Tibial nerve (tissue), 4 donors: ENCODE measurements around the gene DEGS1. TPM values are rescaled to one million over a fixed set of nuclear protein-coding genes. Genes with fewer than 3 reads are reported as not detected.

Experiments used
- DNase-seq, 2 donors: peaks; one replicate each; pipeline ENCODE4 v3.0.0-alpha.2; 2019; ENCODE audit warnings: low spot score in 2 of 2
- H3K27ac ChIP-seq, 4 donors: fragments of 200-600 bp; sonication (generic) in 3 of 4; one replicate each; pipeline ENCODE4 v1.5.1; 2017 to 2019; ENCODE audit warnings: mild to moderate bottlenecking in 1 of 4
- H3K27me3 ChIP-seq, 2 donors: fragments of 200-600 bp; sonication (generic) in 1 of 2; one replicate each; pipeline versions ENCODE4 v1.5.1 to v1.6.0; 2017 to 2019
- H3K36me3 ChIP-seq, 3 donors: fragments of 200-600 bp; sonication (generic); one replicate each; pipeline ENCODE4 v1.5.1; 2018 to 2019
- H3K4me1 ChIP-seq, 4 donors: fragments of 200-600 bp; sonication (generic) in 3 of 4; one replicate each; pipeline ENCODE4 v1.5.1; 2017 to 2019
- H3K4me3 ChIP-seq, 4 donors: fragments of 200-600 bp; sonication (generic) in 3 of 4; one replicate each; pipeline ENCODE4 v1.5.1; 2017 to 2019; ENCODE audit warnings: mild to moderate bottlenecking in 1 of 4, moderate library complexity in 1 of 4
- H3K9me3 ChIP-seq, 4 donors: fragments of 200-600 bp; sonication (generic) in 3 of 4; one replicate each; pipeline ENCODE4 v1.5.1; 2017 to 2019
- EP300 ChIP-seq, 2 donors: sonication (generic); formaldehyde crosslinking; IDR thresholded peaks; one replicate each; pipeline ENCODE4 v1.6.1; 2017; ENCODE audit warnings: antibody characterized with exemption in 2 of 2, mild to moderate bottlenecking in 1 of 2
- POLR2A ChIP-seq, 2 donors: fragments of 450-650 bp; IDR thresholded peaks; one replicate each; pipeline ENCODE4 v1.6.1; 2017; ENCODE audit warnings: antibody characterized with exemption in 2 of 2, mild to moderate bottlenecking in 2 of 2, moderate library complexity in 2 of 2
- WGBS, 2 donors: methylation state at CpG; one replicate each; pipeline ENCODE4 v1.1.5; 2018; 5-methylcytosine and 5-hydroxymethylcytosine counted together
- total RNA-seq, 4 donors: library from RNA; depleted of rRNA; stranded (reverse); fragments of >200 nt; gene quantifications; one replicate each; pipeline ENCODE4 v1.1.0, GENCODE V29; 2016
- TF ChIP-seq, protein P1 (sequence below), 5 experiments: fragments of 200-600 bp in 3 of 5; fragments of 450-650 bp in 2 of 5; sonication (generic) in 3 of 5; IDR thresholded peaks; one replicate each; pipeline ENCODE4 v1.5.1; 2016 to 2019; ENCODE audit warnings: antibody characterized with exemption in 5 of 5, mild to moderate bottlenecking in 3 of 5, moderate library complexity in 2 of 5

Gene DEGS1
- total RNA-seq, 4 donors from 2014 or later, result 59.1 to 108 (median 76.7) TPM

DNA sequence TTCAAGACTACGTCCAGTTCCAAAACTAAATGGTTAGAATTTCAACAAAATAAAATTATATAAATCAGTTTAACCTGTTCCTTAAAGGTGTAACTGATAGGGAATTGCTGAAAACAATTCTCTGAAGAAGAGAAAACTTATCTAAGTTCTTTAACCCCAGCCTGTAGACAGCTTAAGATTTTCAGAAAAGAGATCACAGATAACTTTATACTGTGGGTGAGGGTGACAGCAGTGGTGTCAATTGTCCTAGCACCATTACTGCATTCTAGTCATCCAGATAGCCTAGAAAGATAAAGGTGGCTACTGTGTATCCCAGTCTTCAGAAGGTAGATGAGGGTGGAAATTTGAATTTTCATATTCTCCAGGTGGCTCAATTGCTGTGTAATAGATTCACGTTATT lies 19.7 kb upstream of the DEGS1 start:
- Histone ChIP-seq H3K27me3 (no peaks in the 10 kb centered on the region), H3K9me3 (no peaks in the 10 kb centered on the region), H3K27ac (no peak overlapping the region), H3K36me3 (peaks cover 0 to 33% (median 0%) of the 10 kb centered on the region in 3 donors), H3K4me1 (no peaks in the 10 kb centered on the region), H3K4me3 (no peak overlapping the region)
- no peak for DNase-seq
- WGBS, 2 donors, result 60 to 69% methylated on average over 2 of the region's 2 CpGs
- TF ChIP-seq, protein P1, sequence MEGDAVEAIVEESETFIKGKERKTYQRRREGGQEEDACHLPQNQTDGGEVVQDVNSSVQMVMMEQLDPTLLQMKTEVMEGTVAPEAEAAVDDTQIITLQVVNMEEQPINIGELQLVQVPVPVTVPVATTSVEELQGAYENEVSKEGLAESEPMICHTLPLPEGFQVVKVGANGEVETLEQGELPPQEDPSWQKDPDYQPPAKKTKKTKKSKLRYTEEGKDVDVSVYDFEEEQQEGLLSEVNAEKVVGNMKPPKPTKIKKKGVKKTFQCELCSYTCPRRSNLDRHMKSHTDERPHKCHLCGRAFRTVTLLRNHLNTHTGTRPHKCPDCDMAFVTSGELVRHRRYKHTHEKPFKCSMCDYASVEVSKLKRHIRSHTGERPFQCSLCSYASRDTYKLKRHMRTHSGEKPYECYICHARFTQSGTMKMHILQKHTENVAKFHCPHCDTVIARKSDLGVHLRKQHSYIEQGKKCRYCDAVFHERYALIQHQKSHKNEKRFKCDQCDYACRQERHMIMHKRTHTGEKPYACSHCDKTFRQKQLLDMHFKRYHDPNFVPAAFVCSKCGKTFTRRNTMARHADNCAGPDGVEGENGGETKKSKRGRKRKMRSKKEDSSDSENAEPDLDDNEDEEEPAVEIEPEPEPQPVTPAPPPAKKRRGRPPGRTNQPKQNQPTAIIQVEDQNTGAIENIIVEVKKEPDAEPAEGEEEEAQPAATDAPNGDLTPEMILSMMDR (IDR thresholded peaks at IDR 0.05), result no peak
- TF ChIP-seq POLR2A (IDR thresholded peaks at IDR 0.05) (no peak), EP300 (IDR thresholded peaks at IDR 0.05) (no peak)

DNA sequence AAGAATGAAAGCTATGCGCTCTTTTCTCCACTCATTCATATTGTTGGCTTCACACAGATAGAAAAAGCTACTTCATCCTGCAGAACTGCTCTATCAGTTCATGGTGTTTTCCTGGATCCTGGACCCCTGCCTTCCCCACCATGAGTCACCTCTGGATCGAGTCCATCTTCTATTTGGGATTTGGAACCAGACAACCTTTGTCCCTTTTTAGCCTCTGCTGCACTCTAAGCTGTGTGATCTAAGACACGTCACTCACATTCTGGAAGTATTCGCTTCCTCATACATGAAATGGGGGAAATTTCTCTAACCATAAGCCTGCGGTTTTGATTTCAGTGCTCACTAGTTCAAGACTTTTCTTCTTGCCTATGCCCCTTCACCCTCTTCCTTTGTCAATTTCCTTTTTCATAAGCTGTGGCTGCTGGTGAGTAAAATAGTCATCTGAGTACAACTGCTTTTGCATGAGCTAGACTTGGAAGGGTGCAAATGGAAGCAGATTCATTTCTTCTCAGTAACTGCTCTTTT lies 14.1 kb upstream of the DEGS1 start:
- DNase-seq, result no peak
- Histone ChIP-seq H3K4me1 (peaks cover 0 to 12% (median 10%) of the 10 kb centered on the region in 4 donors), H3K27me3 (no peaks in the 10 kb centered on the region), H3K27ac (peak overlapping the region in 3 of 4 donors; percentile 19 to 67 (median 20)), H3K4me3 (no peak overlapping the region), H3K9me3 (no peaks in the 10 kb centered on the region), H3K36me3 (no peaks in the 10 kb centered on the region)
- 32% methylated on average over 5 of the region's 5 CpGs for WGBS, 2 donors
- no peak for TF ChIP-seq POLR2A (IDR thresholded peaks at IDR 0.05)
- TF ChIP-seq EP300 (IDR thresholded peaks at IDR 0.05), result peak in 1 of 2 donors; percentile 24
- TF ChIP-seq, protein P1 (IDR thresholded peaks at IDR 0.05), result no peak

DNA sequence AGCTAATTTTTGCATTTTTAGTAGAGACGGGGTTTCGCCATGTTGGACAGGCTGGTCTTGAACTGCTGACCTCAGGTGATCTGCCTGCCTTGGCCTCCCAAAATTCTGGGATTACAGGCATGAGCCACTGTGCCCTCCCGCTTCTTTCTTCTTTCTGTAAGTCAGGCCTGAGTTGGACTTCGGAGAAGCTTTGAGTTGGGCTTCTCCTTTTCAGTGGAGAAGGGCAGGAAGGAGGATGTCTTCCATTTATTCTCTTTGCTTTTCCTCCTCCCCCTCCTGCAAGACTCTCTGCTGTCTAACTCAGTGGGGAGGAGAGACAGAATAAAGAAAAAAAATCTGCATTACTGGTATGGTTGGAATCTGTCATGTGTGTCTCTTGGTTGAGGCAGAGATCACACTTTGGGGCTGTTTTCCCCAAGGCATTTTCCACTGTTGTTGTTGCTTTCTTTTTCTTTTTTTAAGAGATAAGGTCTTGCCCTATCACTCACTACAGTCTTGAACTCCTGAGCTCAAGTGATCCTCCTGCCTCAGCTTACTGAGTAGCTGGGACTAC lies 13.2 kb upstream of the DEGS1 start:
- H3K27ac ChIP-seq, result peak overlapping the region in 2 of 4 donors; percentile 19 to 67
- no peaks in the 10 kb centered on the region for H3K36me3 ChIP-seq
- H3K4me3 ChIP-seq, result no peak overlapping the region
- no peak for DNase-seq
- no peaks in the 10 kb centered on the region for H3K27me3 ChIP-seq
- 83 to 86% methylated on average over 4 of the region's 4 CpGs for WGBS, 2 donors
- no peaks in the 10 kb centered on the region for H3K9me3 ChIP-seq
- no peak for TF ChIP-seq EP300 (IDR thresholded peaks at IDR 0.05)
- TF ChIP-seq, protein P1 (IDR thresholded peaks at IDR 0.05), result no peak
- TF ChIP-seq POLR2A (IDR thresholded peaks at IDR 0.05), result no peak
- H3K4me1 ChIP-seq, result peaks cover 0 to 12% (median 10%) of the 10 kb centered on the region in 4 donors

DNA sequence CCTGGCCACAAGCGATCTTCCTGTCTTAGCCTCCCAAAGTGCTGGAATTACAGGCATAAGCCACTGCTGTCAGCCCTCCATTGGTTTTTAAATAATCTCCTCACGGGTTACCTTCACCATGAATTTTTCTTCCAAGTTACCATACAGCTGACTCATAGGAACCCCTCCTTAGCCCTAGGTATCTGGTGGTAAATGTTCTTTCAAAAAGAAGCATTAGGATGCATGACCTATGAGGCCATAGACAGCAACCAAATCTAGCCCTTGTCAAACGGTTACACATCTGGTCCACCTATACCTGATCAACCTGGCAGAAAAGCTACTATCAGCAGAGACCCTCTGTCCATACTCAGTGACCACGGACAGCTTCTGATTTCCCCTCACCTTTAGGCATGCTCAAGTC lies 12.7 kb upstream of the DEGS1 start:
- Histone ChIP-seq H3K27ac (peak overlapping the region in 1 of 4 donors; percentile 11), H3K27me3 (peaks cover 0 to under 1% of the 10 kb centered on the region in 2 donors), H3K9me3 (no peaks in the 10 kb centered on the region), H3K4me1 (peaks cover 0 to 12% (median 10%) of the 10 kb centered on the region in 4 donors), H3K36me3 (no peaks in the 10 kb centered on the region), H3K4me3 (no peak overlapping the region)
- WGBS, 2 donors, result 85 to 86% methylated on average over 4 of the region's 4 CpGs
- TF ChIP-seq, protein P1 (IDR thresholded peaks at IDR 0.05), result no peak
- TF ChIP-seq EP300 (IDR thresholded peaks at IDR 0.05) (no peak), POLR2A (IDR thresholded peaks at IDR 0.05) (no peak)
- no peak for DNase-seq

DNA sequence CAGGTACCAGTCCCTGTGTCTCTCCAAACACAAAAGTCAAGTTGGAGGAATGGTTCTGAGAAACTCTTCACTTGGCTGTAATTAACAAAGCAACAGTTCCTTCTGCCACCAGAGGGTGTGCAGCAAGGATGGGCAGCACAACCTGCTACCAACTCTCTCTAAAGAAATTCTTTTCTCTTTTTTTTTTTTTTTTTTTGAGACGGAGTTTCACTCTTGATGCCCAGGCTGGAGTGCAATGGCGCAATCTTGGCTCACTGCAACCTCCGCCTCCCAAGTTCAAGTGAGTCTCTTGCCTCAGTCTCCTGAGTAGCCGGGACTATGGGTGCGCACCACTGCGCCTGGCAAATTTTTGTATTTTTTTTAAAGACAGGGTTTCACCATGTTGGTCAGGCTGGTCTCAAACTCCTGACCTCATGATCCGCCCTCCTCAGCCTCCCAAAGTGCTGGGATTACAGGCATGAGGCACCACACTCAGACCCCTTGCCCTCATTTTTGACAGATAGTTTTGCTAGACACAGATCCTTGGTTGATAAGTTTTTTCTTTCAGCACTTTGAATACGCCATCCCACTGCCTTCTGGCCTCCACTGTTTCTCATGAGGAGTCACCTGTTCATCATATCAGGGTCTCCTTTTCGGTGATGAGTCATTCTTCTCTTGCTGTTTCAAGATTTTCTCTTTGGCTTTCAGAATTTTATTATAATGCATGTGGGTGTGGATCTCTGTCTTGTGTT lies 12.1 kb upstream of the DEGS1 start:
- H3K36me3 ChIP-seq, result no peaks in the 10 kb centered on the region
- 83 to 86% methylated on average over 9 of the region's 9 CpGs for WGBS, 2 donors
- no peak for DNase-seq

More for the DNA sequence above, 12.1 kb upstream of the DEGS1 start:
- H3K9me3 ChIP-seq, result no peaks in the 10 kb centered on the region
- H3K4me1 ChIP-seq, result peaks cover 0 to 17% (median 10%) of the 10 kb centered on the region in 4 donors
- TF ChIP-seq EP300 (IDR thresholded peaks at IDR 0.05) (no peak), POLR2A (IDR thresholded peaks at IDR 0.05) (no peak)
- TF ChIP-seq, protein P1 (IDR thresholded peaks at IDR 0.05), result peak in 2 of 5 experiments; percentile 18 to 25
- H3K27me3 ChIP-seq, result peaks cover 0 to 6% of the 10 kb centered on the region in 2 donors
- H3K27ac ChIP-seq, result no peak overlapping the region
- H3K4me3 ChIP-seq, result no peak overlapping the region
